HG03175 (cell line): ENCODE results near the gene KMT2D.

Experiments used
- ATAC-seq: cut with Tn5 transposase; IDR thresholded peaks from one replicate; pipeline ENCODE4 v1.9.1; 2021; ENCODE audit warnings: mild to moderate bottlenecking, moderate library complexity; ENCODE audit not compliant: unreplicated experiment

Gene KMT2D

GRCh38 chr12:49055092-49055491, 5.5 kb downstream of the KMT2D start:
- ATAC-seq = no peak

DNA sequence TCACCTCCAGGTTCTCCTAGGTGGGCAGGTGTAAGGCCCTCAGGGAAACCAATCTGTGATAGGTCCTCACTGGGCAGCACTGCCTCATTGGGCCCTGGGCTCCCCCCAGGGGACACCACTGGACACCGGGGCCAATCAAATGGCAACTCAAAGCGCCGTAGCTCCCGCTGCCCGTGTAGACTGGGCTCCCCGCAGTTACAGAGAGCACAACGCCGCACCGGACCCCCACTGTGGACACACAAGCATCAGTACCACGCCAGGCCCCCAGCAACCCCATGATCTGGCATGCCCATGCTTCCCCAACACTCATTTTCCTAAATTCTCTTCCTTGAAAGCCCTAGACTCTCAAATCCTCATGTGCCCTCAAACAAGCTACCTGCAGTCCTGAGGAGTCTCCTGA, 6.1 kb downstream of the KMT2D start:
- no peak for ATAC-seq

- ATAC-seq = no peak
Observed at GRCh38 chr12:49054096-49054495, 6.5 kb downstream of the KMT2D start.

DNA sequence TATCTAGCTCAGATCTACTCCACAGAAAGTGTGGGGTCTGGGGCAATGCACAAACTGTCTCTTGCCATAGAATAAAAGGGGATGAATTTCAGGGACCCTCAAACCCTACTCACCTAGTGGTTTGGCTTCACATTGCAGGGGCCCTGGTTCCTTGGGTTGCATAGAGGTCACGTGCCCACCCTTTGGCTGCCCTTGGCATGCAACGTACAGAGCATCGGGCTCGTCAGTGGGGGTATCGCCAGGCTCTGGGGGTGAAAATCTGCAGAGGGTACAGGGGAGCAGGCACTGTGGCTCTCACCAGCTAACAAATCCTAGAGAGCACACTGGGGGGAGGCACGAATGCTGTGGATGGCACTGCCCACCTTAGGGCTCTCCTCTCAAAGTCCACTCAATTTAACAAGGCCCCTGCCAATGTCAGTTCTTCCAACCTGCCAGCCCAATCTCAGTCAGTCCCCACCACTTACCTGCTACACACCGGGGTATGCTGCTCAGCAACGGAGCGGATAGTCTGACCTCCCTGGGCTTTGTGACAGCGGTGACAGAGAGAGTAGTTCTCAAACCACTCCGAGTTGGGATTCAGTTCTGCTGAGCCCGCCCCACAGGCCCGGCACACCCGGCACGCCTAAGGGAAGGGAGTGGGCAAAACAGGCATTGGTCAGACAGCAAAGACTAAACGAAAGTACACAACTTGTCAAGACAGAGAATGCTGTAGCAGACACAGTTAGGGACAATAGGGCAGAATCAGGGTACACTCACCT, 8.0 kb downstream of the KMT2D start:
- ATAC-seq = no peak

DNA sequence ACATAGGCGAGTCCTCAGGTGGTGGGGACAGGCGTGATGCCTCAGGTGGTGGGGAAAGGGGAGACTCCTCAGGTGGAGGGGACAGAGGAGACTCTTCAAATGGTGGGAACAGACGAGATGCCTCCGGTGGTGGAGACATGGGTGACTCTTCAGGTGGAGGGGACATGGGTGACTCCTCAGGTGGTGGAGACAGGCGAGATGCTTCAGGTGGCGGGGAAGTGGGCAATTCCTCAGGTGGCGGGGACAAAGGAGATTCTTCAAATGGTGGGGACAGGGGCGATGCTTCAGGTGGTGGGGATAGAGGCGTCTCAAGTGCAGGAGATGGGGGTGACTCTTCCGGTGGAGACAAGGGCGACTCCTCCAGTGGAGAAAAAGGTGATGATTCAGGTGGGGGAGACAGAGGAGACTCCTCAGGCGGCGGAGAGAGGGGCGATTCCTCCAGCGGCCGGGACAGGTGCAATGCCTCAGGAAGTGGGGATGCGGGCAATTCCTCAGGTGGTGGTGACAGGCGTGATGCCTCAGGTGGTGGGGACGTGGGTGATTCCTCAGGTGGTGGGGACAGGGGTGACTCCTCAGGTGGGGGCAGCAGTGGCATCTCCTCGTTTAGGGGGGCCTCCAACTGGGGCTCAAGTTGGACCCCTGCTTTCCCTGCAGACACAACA, 8.7 kb downstream of the KMT2D start:
- no peak for ATAC-seq

GRCh38 chr12:49051373-49051764, 9.2 kb downstream of the KMT2D start:
- no peak for ATAC-seq

DNA sequence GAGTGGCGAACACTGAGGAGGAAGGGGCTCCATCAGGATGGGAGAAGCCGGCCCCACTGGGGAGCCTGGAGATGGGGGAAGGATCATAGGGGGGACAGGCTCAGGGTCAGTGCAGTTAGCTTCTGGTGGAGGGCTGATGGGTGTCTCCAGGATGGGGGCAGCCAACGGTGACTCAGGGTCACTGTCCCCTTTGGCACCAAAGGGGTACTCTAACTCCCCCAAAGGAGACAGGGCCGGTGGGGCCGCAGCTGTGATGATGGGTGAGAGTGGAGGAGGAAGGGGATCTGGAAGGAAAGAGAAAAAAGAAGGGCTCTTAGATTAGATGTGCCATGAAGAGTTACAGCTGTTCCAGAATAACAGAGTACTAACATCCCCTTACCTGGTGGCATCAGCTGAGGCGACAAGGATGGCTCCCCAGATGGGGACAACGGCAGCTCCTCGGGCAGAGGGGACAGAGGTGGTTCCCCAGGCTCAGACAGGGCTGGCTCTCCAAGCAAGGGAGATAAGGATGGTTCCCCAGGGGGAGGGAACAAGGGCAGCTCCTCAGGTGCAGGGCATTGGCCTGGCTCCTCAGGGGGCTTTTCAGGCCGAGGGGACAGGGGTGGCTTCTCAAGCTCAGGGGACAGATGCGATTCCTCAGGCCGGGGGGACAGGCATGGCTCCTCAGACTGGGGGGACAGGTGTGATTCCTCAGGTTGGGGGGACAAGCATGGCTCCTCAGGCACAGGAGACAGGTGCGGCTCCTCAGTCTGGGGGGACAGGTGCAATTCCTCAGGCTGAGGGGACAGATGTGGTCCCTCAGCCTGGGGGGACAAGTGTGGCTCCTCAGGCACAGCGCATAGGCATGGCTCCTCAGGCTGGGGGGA, 9.9 kb downstream of the KMT2D start:
- no peak for ATAC-seq

- ATAC-seq = no peak
Observed at GRCh38 chr12:49049566-49050224, 10.9 kb downstream of the KMT2D start.

- ATAC-seq = no peak
Observed at GRCh38 chr12:49048953-49049352, 11.6 kb downstream of the KMT2D start.

GRCh38 chr12:49046129-49046895, 14.3 kb downstream of the KMT2D start:
- ATAC-seq = no peak

DNA sequence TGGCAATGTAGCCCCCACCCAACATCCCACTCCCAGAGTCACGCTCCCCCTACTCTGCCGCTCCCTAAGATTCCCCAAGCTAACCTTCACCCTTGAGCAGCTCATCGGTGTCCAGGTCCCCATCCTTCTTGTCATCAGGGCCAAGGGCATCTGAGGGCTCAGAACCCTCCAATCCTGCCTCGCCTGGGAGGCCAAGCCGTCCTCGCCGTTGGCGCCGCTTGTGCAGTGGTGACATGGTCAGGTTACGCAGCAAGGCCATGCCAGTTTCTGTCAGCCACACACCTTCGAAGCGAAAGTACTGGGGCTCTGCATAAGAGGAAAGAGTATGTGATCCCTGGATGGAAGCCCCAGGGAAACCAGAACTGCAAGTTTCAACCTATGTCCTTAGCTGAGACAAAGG, 15.9 kb downstream of the KMT2D start:
- ATAC-seq = no peak

GRCh38 chr12:49043856-49044258, 16.7 kb downstream of the KMT2D start:
- no peak for ATAC-seq

DNA sequence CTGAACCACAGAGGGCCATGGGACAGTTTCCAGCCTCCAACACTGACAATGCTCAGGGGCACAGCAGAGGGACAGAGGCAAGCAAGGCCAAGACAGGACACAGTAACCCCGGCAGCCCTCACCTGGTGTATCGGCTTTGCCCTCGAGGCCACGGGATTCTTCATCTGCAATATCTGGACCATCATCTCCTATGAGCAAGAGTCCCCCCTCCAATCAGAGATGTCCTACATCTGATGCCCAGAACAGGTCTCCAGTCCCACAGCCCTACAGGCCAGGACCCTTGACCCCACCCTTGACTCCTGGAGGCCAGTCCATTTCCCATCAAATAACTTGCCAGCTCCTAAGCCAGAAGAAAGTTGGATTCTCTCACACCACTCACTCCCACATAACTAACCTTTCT, 17.4 kb downstream of the KMT2D start:
- ATAC-seq = no peak

DNA sequence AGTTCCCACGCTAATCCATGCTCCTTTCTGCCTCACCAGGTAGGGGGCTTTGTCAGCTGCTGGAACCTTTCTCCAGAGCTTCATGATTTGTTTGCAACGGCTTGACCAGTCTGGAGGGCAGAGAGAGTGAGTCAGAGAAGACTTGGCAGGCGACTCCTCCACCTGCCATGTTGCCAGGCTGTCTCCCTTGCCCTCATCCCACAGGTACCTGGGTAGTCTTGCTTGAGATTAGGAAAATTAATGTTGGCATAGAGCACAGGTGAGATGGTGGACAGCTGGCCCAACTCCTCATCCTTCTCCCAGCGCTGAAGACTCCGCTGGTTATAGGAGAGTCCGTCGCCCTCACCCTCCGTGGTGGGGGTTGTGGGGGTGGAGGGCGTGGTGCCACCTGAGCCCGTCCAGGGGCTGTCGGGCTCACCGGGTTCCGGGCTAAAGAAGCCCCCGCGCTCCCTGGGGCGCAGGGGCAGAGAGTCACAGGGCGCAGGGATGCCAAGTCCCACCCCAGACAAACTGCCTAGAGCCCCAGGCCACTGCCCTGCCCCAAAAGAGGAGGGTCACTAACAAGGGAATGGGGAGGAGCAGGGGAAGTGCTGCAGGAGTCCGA, 18.6 kb downstream of the KMT2D start:
- ATAC-seq = no peak

- ATAC-seq = no peak
Observed at GRCh38 chr12:49041036-49041880, 19.3 kb downstream of the KMT2D start.

DNA sequence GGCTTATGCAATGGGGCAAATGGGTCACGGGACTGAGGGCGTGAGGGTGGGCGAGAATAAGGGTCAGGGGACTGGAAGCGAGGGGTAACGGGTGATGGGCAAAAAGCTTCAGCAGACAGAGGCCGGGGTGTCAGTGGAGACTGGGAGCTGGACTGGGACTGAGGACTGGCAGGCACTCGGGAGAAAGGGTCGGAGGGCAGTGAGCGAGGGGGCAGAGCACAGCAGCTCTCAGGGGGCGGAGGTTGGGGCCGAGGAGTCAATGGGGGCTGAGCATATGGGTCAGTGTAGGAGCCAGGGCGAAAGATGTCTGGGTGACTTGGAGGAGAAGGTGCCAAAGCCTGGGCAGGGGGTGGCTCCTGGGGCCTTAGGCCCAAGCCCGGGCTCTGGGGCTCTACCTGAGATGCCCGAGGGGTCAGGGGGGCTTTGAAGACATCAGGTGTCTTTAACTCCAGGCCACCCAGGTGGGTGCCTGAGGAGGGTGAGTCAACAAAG, 20.2 kb downstream of the KMT2D start:
- ATAC-seq = no peak

DNA sequence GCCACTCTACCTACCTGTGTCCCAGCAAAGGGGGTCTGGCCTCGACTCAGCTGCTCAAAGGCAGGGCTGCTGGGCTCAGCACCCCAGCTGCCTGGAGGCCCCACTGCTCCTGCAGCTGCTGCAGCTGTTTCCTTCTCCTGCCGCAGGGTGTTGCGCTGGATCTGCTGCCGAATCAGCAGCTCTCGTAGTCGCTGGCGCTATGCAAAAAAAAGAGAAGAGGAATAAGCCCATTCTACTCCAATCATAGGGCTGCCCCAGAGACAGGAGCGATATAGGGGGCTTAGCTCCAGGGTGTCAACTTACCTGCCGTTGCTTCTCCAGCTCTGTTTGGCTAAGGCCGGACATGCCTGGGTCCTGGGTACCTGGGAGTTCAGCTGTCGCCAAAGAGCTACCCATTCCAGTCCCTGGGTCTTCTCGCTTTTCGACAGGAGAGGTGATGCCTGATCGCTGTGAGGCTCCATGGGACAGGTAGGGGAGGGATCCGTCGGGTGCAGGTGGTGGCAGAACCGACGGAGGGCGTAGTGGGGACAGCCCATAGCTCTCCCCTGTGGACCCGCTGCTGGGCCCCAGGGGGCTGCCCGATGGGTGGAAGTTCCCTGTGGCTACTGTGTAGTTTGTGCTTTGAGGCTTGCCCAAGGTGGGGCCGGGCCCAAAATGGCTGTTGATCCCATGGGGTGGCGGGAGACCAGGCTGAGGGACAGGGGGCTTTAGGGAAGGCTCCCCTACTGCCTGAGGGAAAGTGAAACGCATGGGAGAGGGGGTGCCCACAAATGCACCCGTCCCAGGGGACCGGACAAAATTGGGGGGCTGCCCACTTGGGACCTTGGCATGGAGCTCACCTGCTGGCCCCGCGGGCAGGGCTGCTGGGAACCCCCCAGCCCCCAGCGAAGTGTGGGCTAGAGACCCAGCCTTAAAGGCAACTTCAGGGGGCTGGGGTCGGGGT, 20.9 kb downstream of the KMT2D start:
- no peak for ATAC-seq
